PFSK-1 (cell line): Measurements from ENCODE around the gene ADGRG3.

Source experiments
- POLR2AphosphoS5 ChIP-seq: IDR thresholded peaks from 2 replicates; pipeline ENCODE4 v1.6.1; 2012; ENCODE audit warnings: low read depth, mild to moderate bottlenecking, control low read depth, low read length, moderate library complexity
- TF ChIP-seq, protein P1 (sequence below), 2 experiments: IDR thresholded peaks; 2 replicates each; pipeline versions ENCODE4 v1.6.1 to v1.8.0; 2011 to 2012; ENCODE audit warnings: low read depth in 2 of 2, low read length in 2 of 2, control low read depth in 1 of 2, inconsistent platforms in 1 of 2, mild to moderate bottlenecking in 1 of 2, moderate library complexity in 1 of 2; ENCODE audit not compliant: insufficient read depth in 1 of 2

DNA sequence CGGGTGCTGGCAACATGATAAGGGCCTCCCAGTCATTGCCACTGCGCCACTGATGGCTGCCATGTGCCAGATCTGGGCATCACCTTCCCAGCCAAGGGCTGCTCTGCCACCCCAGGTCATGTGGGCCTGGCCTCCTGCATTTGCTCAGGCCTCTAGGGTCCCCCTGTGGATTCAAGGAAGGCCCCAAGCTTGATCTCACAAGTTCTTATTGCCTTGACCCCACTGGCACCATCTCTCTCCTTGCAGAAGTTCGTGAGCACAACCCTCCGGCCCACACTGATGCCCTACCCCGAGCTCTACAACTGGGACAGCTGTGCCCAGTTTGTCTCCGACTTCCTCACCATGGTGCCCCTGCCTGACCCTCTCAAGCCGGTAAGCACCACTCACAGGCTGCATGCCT, 31.8 kb downstream of the ADGRG3 start:
- TF ChIP-seq, protein P1, sequence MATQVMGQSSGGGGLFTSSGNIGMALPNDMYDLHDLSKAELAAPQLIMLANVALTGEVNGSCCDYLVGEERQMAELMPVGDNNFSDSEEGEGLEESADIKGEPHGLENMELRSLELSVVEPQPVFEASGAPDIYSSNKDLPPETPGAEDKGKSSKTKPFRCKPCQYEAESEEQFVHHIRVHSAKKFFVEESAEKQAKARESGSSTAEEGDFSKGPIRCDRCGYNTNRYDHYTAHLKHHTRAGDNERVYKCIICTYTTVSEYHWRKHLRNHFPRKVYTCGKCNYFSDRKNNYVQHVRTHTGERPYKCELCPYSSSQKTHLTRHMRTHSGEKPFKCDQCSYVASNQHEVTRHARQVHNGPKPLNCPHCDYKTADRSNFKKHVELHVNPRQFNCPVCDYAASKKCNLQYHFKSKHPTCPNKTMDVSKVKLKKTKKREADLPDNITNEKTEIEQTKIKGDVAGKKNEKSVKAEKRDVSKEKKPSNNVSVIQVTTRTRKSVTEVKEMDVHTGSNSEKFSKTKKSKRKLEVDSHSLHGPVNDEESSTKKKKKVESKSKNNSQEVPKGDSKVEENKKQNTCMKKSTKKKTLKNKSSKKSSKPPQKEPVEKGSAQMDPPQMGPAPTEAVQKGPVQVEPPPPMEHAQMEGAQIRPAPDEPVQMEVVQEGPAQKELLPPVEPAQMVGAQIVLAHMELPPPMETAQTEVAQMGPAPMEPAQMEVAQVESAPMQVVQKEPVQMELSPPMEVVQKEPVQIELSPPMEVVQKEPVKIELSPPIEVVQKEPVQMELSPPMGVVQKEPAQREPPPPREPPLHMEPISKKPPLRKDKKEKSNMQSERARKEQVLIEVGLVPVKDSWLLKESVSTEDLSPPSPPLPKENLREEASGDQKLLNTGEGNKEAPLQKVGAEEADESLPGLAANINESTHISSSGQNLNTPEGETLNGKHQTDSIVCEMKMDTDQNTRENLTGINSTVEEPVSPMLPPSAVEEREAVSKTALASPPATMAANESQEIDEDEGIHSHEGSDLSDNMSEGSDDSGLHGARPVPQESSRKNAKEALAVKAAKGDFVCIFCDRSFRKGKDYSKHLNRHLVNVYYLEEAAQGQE (IDR thresholded peaks at IDR 0.05; ENCODE audit: insufficient read depth in 1 of 2, low read depth in 2 of 2, low read length in 2 of 2), result no peak
- TF ChIP-seq POLR2AphosphoS5, result no peak
